ENCODE data around the gene LRRC28.

The LRRC28 gene

DNA sequence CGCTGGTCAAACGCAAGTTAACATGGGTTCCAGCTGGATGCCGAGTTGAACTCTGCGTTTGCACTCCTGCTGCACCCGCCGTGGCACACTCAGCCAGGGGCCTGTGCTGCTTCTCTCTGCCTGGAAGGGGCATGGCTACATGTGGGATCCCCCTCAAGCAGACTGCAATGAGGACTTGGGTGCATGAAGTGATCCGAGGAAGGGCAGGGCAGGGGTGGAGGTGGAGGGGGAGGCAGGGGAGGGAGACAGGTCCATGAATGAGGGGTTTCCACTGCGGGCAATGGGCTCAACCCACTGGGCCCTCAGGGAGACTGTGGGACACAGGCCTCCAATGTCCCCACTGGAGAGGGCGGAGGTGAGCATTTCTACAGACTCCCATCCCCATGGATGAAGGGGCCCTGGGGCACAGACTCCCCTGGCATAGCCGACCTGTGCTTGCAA is 172.9 kb downstream of the LRRC28 start:
- peak; percentile 52 for DNase-seq

DNA sequence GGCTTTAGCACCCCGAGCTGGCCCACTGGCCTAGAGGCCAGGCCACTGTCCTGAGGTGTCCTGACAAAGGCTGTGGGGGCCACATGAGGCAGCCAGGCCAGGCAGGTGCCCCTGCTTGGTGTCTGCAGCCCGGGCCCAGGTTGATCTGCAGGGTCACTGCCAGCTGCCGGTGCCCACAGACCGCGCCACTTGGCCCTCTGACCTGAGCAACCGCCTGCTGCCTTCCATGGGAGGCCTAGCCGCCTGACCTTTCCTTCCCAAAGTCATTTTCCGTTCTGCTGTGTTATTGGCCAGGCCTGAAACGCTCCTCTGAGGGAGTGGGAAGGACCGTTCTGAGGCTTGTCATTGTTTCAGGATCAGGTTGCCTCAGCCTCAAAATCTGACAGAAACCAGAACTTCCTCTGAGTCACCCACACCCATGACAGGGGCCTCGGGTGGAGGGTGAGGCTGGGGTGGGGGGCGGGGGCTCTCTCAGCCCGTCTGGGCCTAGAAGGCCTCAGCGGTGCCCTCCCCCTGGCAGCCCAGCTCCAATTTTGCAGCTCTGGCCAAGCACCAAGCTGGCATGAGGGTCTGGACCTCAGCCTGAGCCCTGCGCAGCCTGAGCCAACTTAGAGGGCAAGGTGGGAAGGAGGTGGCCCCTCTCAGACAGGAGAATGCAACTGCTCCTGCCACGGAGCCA is 173.8 kb downstream of the LRRC28 start:
- peak; percentile 73 for DNase-seq

DNA sequence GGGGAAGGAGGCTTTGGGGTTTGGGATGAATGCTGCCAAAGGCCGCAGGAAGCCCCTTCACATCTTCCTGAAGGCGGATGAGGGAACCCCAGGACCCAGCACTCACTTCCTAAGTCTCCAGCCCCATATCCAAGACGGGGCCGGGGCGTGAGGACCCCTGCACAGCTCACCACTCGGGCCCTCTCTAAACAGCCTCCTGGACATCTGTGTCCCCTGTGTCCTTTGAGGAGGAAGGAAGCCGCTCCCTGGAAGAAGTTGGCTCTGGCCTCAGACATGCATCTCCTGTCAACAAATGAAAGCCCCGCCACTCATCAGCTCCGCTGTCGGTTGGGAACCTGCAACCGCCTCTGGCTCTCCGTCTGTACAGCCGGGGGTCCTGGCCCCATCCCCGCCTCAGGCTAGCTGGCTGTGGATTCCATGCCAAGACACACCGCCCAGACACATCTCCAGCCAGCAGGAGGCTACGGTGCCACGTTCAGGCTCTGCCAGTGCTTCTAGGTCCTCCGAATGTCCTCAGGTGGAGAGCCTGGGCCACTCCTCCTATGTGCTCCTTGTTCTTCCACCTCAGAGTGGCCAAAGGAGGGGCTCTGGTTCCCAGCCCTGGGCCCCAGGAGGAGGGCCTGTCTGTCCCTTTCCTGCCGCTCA is 174.5 kb downstream of the LRRC28 start:
- DNase-seq: peak; percentile 53

DNA sequence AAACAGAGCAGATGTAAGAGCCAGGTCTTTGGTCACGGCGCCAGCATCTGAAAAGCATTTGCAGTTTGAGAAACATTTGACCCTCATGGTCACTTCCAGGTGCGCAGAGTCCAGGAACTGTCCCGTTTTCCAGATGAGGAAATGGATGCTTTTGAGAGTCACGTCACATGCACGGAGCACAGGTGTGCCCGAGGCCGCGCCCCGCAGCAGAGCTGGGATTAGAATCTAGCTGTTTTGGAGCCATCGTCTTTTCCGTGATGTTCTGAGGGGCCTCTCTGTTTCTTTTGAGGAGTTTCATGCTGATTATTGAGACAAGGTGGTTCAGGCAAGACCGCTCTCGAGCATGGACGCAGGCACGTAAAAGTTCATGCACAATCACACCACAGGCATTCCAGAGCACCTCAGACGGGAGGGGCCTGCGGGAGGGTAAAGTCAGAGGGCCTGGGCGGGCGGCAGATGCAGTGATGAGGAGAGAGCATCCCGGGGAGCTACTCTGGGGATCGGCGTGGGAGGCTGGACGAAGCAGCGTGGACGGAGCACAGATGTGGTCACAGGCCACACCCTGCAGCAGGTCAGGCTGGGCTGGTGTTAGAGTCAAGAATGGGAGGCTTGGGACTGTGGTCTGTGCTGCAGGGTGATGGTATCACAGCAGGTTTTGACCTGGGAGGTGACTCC is 175.3 kb downstream of the LRRC28 start:
- DNase-seq: peak; percentile 44

DNA sequence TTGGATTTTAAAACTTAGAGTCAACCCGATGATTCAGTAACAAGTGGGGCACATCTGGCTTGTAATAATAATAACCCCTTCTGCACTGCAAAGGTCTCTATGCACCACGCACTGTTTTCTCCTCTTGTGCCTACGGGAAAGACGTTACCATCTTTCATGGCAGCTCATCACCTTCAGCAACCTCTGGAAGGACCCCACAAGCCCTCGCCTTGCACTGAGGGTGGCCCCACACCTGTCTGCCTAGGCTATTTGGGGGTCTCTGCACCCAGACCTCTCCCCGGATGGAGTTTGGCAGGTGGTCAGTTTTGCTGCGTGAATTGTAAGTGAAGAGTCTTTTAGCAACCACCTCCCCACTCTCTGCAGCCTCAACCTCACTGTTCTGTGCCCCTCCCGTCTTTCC is 175.9 kb downstream of the LRRC28 start:
- DNase-seq: peak; percentile 22

DNA sequence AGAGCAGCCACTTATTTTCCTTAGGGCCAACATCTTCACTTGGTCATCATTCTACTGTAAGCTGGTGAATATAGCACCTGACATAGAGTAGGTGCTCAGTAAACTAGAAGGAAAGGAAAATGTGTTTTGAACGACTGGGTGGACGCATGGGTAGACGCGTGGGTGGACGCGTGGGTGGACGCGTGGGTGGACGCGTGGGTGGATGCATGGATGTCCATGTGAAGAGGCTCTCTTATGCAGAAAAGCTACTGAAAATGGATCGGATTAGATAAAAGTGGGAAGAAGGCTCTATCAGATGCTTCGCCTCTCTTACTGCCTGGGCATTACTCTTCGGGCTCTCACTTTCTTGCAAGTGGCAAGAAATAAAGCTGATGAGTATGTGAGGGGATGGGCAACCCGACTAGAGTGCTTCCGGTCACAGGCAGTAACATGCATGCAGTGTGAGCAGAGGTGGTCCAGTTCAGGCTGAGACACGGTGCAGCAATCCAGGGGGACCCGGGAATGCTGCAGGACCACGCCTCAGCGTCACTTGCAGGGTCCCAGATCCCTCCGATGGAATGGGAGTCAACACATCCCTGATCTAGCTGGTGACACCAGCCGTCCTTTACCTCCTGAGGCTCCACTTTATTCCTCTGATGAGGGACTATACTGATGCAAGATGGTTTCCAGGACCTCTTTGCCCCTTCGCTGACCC is 176.5 kb downstream of the LRRC28 start:
- DNase-seq: peak; percentile 49

DNA sequence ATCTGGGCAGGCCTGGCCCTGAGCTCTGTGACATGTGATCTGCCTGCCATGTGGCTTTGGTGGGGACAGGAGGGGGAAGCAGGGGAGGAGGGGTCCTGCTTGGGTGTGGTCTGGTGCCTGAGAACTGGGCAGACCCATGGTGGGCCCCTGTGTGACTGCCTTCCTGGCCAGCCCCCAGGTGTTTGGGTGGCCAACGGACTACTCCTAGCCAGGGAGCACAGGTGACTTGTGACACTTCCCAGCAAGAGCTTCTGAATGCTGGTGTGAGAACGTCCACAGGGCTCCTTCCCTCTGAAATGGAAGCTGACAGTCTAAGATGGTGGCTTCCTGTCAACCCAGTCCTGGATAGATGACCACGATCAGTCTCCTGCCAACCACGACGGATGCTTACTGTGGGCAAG is 178.4 kb downstream of the LRRC28 start:
- DNase-seq: peak; percentile 47

DNA sequence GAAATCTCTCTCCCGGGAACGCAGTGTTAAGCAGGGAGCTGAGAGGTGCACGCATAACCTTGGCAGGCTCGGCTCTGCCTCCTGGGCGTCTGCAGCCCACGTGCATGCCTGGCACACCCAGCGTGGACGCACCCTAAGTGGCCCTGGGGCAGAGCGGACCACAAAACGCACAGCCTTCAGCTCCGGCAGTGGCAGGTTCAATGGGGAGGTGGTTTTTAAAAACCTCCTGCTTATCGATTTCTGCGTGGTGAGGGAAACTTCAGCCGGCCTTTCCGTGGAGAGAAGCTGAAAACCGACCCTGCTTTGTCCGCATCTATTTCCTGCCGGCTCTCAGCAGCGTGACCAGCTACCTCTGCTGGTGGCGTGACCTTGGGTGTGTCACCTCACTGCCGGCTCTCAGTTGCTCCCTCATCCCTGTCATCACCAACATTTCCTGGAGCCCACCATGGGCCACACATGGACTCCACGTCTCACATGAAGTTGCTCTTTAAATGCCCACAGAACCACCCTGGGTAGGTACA is 179.7 kb downstream of the LRRC28 start:
- peak; percentile 15 for DNase-seq

DNA sequence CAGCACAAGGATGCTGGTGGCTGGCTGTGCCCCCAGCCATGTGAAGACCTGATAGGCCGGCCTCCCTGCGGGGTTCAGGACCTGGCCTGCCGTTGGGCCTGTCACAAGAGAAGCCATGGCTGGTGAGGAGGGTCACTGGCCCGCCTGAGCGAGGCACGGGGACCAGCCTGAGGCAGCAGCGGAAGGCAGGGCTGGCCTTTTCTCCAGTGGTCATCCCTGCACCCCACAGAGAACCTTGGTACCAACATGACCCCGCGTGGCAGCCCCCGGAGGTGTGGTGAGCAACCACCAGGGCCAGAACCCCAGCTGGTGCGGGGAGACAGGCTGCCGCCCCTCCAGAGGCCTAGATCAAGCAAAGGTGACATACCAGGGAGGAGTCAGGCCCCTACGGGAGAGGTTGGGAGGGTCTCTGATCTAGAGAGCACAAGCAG is 180.4 kb downstream of the LRRC28 start:
- DNase-seq: peak; percentile 41

DNA sequence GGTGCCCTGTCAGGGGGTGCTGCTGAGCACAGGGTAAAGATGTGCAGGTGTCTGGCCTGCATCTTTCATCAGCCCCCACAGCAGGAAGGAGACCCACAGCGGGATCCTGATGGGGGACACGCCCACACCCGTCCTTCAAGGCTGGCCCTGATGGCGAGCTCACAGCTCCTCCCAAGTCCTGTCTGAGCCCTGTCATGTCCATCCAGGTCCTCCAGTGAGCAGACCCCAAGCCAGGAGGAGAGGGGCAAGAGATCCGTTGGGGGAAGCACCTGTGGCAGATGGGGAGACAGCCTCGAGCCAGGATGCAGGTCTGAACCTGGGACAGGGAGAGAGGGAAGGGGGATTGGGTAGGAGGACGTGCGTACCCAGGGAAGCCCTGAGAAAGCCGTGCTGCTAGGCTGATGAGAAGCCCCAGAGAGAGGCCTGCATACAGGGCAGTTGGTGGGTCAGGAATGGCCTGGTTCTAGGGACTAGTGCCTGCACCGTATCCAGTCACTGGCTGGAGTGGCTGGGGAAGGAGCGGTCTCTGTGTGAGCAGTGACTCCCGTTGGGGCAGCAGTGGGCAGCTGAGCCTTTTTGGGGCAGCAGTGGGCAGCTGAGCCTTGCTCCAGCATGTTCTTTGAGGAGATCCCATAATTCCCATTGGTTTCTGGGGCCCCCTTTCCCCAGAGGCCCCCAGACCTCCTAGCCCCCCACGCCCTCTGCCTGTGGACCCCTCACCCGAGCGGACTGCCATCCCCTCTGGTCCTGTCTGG is 181.2 kb downstream of the LRRC28 start:
- DNase-seq: peak; percentile 52

DNA sequence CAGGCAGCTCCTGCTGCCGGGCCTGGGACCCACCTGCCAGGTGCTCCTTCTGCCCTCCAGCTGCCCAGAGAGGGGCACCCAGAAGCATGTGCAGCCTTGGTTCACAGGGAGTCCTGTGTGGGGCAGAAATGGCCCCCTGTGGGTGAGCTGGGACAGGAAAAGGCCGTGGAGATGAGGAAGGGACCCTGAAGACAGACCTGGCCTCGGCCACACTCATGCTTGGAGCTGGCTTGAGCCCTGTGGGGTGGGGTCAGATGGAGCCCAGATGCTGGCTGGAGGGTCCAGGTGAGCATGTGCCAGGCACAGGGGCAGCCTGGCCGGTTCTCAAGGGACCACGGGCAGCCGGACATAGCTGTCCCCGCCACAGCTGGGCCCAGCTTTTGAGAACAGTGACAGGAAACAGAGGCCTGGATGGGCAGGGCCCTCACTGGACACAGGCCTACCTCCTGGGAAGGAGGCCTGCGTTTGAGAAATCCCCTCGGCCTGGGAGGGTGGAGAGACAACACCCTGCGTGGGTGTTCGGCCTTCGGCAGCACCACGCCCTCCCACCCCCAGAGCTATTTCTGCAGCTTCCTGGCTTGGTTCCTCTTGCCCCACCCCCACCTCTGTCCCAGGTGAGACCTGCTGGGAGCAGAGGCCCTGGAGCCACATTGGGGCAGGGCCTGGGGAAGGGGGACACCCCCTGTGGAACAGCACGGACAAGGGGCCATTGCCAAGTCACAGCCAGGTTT is 181.9 kb downstream of the LRRC28 start:
- peak; percentile 52 for DNase-seq

DNA sequence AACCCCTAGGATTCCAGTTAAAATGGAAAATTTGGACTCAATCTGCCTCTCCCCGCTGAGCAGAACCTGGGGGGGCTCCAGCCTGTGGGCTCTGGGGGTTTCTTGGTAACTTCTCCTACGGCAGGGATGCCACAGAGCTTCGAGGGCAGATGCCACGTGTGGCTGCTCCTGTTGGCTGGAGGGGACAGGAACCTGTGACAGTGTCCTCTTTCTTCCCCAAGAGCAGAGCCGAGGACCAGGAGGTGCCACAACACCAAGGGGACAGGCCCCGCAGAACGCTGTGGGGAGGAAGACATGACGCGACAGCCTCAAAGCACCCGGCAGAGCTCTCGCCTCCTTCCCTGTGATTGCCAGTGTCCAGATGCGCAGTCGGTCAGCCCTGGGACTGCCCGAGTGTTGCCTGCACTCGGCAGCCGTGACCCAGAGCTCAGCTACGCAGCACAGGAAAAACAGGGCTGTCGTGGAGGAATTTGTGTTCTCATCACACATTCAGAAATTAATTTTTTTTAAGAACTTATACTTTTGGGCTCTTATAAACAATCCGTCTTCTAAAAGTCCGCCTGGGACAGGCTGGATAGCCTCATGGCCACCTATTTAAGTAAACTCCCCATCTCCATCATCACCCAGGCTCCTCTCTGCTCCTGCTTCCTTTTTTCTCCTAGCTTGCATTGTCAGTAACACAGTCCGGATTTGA is 182.6 kb downstream of the LRRC28 start:
- DNase-seq: peak; percentile 50

DNA sequence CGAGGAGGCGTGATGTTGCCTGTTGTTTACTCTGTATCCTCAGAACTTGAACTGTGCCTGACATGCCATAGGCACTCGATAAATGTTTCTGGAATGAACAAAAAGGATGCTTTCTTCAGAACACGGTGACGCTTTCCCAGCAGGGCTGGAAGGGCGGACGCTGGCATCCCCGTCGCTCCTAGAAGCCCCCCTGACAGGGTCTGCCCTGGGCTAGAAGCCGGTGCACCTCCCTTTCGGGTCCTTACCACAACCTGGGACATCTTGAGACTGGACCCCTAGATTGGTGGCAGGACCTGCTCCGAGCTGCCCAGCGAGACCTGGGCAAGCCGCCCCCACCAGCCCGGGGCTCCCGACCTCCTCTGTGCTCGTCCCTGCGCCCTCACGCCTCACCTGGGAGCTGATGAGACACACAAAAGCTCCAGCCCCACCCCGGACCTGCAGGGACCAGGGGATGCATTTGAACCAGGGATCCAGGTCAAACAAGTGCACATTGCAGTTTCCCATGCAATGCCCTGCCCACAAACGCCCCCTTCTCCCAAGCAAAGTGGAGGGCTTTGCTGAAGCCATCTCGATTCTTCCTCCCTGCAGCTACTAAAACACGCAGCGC is 183.3 kb downstream of the LRRC28 start:
- peak; percentile 49 for DNase-seq

DNA sequence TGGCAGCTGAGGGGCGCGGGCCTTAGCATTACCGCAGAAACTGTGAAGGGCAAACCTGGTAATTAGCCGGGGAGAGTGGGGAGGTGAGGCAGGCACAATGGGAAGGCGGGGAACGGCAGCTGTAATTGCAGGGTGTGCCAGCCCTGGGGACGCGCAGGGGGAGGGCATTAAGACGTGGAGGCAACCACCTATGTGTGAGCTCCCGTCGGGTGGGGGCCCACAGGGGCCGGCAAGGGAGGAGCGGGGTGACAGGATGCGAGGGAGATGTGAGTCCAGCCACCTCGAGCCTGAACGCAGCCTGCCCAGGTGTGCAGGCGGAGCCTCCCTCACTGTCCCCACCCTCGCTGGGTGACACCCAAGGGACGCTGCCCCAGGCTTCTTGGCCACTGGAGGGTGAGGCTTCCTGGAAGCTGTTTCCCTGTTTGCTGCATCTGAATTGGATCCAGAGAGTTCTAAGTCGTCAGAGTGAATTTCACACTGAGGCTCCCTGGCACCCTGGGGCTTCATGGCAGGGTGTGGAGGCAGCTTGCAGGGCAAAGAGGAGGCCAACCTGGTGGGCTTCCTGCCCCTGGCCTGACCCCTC is 183.9 kb downstream of the LRRC28 start:
- DNase-seq: peak; percentile 53

DNA sequence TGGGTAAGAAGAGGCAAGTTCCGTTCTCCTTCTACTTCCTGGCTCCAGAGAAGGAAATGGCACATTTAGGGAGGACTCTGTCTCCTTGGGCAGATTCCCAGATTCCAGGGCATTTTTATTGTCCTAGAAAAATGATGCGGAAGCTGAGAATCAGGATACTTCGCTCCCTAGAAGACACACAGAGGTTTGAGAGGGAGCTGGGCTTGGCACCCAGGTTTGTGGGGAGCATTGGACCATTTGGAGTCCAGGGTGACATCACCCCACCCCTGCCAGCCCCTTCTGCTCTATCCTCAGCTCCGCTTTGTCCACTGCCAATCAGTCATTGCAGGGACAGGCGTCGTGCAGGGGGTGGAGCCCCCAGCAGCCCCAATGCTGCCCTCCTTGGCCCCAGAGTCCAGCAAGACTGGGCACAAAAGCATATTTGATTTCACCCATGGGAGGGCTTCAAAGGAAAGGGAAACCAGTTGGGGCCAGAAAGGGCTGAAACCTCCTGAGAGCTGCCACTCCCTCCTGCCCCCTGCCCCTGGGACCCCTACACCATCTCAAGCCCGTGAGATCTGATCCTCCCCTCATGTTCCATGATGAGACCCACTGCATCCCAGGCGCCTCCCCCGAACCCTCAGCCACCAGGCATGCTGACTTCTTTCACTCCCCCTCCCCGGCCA is 184.7 kb downstream of the LRRC28 start:
- no peak for DNase-seq

DNA sequence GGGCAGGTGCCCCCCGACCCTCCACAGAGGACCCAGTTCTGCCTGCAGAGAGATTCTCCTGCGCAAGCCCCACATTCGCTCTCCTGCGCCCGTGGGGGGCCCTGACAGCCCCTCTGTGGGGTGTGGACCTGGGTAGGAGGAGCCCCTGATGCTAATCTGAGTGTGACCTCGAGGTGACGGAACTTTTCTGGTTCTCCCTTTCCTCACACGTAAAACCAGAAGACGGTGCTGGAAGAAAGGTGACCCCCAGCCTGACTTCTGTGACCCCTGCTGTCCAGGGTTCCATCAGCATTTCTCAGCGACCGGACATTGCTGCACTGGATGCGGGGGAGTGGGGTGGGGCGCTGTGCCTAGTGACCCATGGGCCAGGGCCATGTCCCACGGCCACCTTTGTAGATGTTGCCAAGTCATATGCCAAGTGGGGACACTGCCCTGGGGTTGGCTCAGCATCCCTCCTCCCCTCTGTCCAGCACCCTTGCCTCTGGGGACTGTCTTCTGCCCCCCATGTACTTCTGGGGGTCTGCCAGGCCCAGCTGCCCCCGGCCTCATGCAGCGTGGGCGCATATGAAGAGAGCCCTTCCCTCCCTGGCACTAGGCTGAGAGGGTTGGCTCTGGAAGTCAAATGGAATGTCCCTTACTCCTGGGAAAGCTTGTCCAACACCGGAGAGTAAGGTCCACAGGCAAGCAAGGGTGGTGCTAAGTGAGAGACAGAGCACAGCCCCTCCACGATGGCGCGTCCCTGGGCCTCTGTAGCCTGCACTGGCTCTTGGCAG is 185.4 kb downstream of the LRRC28 start:
- DNase-seq: no peak

DNA sequence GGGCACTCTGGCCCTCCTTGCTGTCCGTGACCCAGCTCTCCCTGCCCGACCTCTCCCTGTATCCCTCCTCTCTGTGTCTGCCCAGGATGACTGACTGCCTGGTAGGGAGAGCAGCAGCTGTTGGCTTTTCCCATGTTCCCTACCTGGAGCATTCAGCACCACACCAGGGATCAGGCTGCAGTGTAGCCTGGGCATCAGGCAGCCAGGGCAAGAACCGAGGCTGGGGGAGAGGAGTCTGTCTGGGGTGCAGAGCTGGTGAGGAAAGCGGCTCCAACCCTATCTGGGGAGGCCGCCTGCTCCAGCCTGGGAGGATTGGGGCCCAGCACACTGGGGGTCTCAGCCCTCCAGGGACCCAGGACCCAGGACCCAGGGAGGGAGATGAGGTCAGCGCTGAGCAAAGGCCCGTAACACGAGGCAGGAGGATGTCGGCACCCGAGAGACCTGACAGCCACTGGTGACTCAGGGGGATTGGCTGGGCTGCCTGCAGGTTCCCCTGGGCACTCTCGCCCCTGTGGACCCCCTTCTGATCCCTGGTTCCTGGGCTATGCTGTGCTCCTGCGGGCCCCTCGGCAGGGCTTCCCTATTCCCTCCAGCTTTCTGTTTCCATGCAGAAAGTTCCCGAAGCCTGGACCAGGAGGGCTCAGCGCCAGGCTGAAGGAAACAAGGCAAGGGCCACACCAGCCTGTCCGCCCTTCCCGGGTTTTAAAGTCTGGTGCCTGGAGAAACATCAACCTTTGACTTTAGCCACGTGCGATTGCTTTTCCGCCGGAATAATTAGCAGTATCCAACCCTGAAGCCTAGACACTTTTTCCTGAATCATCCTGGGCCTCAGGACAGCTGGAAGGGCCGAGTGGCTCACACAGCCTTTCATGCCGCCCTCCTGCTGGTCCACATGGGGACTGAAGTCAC is 186.3 kb downstream of the LRRC28 start:
- peak; percentile 53 for DNase-seq

DNA sequence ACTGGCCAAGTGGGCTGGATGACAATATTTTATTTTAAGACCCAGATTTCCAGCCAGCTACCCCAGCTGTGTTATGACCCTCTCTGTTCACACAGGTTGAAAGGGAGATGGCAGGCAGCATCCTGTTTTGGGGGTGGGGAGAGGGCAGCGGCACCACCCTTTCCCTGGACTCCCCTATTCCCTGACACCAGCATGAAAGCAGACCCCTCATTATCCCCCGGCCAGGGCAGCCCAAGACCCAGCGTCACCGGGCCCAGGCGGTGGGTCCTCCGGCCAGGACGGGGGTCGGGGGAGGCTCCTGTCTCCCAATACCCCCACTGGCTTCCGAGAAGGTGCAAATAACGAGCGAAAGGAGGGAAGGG is 186.9 kb downstream of the LRRC28 start:
- DNase-seq: peak; percentile 47

Measured in activated CD8-positive, alpha-beta memory T cell treated with anti-CD3 and anti-CD28 coated beads, Interleukin-2, amount 50 U/mL, for 48 hours (primary cell).